OCI-LY3 (cell line): Measurements from ENCODE around the gene CD63.

ENCODE experiments used
- H2AFZ ChIP-seq: fragments of 200-600, 300-600 bp; shearing (Covaris generic); 2 replicates; pipeline ENCODE4 v1.6.0; 2014; ENCODE audit warnings: antibody characterized with exemption, low read depth, low read length
- H3K27ac ChIP-seq: fragments of 200-600, 300-600 bp; sonication (generic); 2 replicates; pipeline ENCODE4 v1.5.1; 2014; ENCODE audit warnings: mild to moderate bottlenecking, low read length, moderate library complexity, mixed read lengths
- H3K27me3 ChIP-seq: fragments of 200-600, 300-600 bp; sonication (generic); 2 replicates; pipeline ENCODE4 v1.6.1; 2014; ENCODE audit warnings: low read depth, low read length, mixed read lengths
- H3K36me3 ChIP-seq: fragments of 200-600, 300-600 bp; sonication (generic); replicated peaks from 2 replicates; pipeline ENCODE3; 2014; ENCODE audit warnings: low read depth, low read length, mixed read lengths
- H3K4me1 ChIP-seq: fragments of 300-600, 200-600 bp; sonication (generic); 2 replicates; pipeline ENCODE4 v1.6.1; 2014; ENCODE audit warnings: low read length, mixed read lengths
- H3K4me2 ChIP-seq: fragments of 200-600, 300-600 bp; sonication (generic); 2 replicates; pipeline ENCODE4 v1.6.1; 2014; ENCODE audit warnings: low read length, mixed read lengths
- H3K4me3 ChIP-seq: fragments of 300-600, 200-600 bp; sonication (generic); 2 replicates; pipeline ENCODE4 v1.5.1; 2014; ENCODE audit warnings: antibody characterized with exemption, mild to moderate bottlenecking, low read length, moderate library complexity
- H3K79me2 ChIP-seq: fragments of 300-600, 200-600 bp; shearing (Covaris generic); 2 replicates; pipeline ENCODE4 v1.6.1; 2014; ENCODE audit warnings: mild to moderate bottlenecking, low read length, mixed read lengths
- H3K9ac ChIP-seq: fragments of 300-600, 200-600 bp; shearing (Covaris generic); 2 replicates; pipeline ENCODE4 v1.6.0; 2014; ENCODE audit warnings: mild to moderate bottlenecking, low read length, moderate library complexity
- H3K9me3 ChIP-seq: fragments of 200-600, 300-600 bp; shearing (Covaris generic); 2 replicates; pipeline ENCODE4 v1.6.1; 2014; ENCODE audit warnings: low read length, mixed read lengths; ENCODE audit not compliant: insufficient read depth
- H4K20me1 ChIP-seq: fragments of 200-600, 300-600 bp; sonication (generic); 2 replicates; pipeline ENCODE4 v1.6.1; 2016; ENCODE audit warnings: low read length, mixed read lengths; ENCODE audit not compliant: insufficient read depth
- EZH2phosphoT487 ChIP-seq: fragments of 200-600 bp; shearing (Covaris generic); IDR thresholded peaks from 2 replicates; pipeline ENCODE4 v1.6.1; 2018; ENCODE audit warnings: antibody characterized with exemption, mixed run types, low read depth
- TF ChIP-seq, protein P1 (sequence below): fragments of 200-600, 300-600 bp; sonication (generic); IDR thresholded peaks from 2 replicates; pipeline ENCODE4 v1.5.1; 2014; ENCODE audit warnings: antibody characterized with exemption, low read length, low read depth

Gene CD63

DNA sequence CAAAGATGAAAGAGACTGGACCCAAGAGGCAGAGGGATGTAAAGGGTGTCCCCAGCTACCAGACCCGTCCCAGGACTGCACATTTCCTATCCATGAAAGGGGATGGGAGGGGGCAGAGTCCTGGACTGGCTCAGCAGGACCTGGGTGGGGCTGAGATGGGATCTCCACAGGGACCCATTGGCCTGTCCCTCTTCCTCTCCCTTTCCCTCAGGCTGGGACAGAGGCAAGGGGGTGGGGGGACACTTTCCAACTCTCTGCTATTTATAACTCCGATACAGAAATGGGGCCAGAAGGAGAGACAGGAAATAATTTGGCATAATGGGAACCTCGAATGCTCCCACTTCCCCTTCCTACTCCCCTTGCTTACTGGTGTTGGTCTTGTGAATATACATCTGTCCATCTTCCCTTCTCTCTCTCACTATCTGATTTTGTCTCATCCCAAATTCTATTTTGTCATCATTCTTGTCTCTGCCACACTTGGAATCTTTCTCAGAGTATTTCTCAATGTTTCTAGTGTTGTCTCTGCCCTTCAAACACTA is 20.0 kb downstream of the CD63 start:
- Histone ChIP-seq H3K27me3 (peaks cover 25% of the 10 kb centered on the region), H3K9me3 (no peaks in the 10 kb centered on the region), H4K20me1 (no peaks in the 10 kb centered on the region), H3K9ac (no peak overlapping the region), H3K27ac (no peak overlapping the region), H3K36me3 (no peaks in the 10 kb centered on the region), H3K4me3 (peak overlapping the region; percentile 74; the same call in 1 of the 2 replicates), H2AFZ (peak overlapping the region; percentile 71; the same call in 1 of the 2 replicates), H3K4me1 (peaks cover 17% of the 10 kb centered on the region), H3K79me2 (no peaks in the 10 kb centered on the region), H3K4me2 (peak overlapping the region; percentile 43)
- no peak for TF ChIP-seq EZH2phosphoT487
- TF ChIP-seq, protein P1, sequence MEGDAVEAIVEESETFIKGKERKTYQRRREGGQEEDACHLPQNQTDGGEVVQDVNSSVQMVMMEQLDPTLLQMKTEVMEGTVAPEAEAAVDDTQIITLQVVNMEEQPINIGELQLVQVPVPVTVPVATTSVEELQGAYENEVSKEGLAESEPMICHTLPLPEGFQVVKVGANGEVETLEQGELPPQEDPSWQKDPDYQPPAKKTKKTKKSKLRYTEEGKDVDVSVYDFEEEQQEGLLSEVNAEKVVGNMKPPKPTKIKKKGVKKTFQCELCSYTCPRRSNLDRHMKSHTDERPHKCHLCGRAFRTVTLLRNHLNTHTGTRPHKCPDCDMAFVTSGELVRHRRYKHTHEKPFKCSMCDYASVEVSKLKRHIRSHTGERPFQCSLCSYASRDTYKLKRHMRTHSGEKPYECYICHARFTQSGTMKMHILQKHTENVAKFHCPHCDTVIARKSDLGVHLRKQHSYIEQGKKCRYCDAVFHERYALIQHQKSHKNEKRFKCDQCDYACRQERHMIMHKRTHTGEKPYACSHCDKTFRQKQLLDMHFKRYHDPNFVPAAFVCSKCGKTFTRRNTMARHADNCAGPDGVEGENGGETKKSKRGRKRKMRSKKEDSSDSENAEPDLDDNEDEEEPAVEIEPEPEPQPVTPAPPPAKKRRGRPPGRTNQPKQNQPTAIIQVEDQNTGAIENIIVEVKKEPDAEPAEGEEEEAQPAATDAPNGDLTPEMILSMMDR: no peak

DNA sequence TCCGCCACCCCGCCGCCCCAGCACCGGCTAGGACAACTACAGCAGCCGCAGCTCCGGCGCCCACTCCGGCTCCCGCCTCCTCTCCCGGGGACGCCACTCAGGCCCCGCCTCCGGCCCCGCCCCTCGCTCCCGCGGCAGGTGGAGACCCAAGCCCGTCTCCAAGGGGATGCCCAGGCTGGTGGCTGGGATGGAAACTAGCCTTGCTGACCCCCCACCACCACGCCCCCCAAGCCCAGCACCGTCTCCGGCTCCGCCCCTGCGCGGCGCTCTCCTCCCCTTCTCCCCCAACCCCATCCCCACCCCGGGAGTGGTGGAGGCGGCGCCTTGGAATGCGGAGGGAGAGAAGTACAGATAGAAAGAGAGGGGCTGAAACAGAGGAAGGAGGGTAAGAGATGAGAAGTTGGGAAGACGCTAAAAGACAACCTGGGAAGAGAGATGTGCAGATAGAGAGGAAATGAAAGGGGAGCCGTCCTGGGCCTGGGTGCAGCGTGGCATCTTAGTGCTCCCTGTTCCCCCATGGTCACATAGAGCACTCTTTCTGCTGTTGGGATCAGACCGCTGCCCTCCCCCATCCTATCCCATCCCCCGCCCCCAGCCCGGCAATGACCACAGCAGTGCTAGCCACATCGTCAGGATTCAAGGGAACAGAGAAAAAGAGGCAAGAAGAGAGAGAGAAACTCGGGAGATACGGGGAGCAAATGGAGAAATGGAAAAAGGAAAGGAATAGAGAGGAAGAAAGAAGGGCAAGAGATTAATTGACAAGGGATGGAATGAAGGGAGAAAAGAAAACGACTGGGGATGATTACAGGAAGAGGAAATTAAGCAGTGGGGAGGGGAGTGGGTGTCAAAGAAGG is 20.7 kb downstream of the CD63 start, which contains the start of gene ITGA7:
Gene ITGA7, minus strand, starts transcription at position 64 of the 854 bp plus-strand sequence. CDS start 222 bp downstream, outside the sequence.
- peak within 1 kb of the TSS; percentile 74 for H3K4me3 ChIP-seq
- H3K9ac ChIP-seq: no peak within 1 kb of the TSS
- no peaks in the 10 kb centered on the region for H3K79me2 ChIP-seq
- H2AFZ ChIP-seq: peak within 1 kb of the TSS; percentile 71; the same call in 1 of the 2 replicates
- H3K4me2 ChIP-seq: peak within 1 kb of the TSS; percentile 43
- TF ChIP-seq, protein P1: no peak
- TF ChIP-seq EZH2phosphoT487: no peak
- no peaks in the 10 kb centered on the region for H3K9me3 ChIP-seq
- peaks cover 17% of the 10 kb centered on the region for H3K4me1 ChIP-seq
- H3K27me3 ChIP-seq: peaks cover 25% of the 10 kb centered on the region
- no peaks in the 10 kb centered on the region for H3K36me3 ChIP-seq
- H4K20me1 ChIP-seq: no peaks in the 10 kb centered on the region
- no peak within 1 kb of the TSS for H3K27ac ChIP-seq

DNA sequence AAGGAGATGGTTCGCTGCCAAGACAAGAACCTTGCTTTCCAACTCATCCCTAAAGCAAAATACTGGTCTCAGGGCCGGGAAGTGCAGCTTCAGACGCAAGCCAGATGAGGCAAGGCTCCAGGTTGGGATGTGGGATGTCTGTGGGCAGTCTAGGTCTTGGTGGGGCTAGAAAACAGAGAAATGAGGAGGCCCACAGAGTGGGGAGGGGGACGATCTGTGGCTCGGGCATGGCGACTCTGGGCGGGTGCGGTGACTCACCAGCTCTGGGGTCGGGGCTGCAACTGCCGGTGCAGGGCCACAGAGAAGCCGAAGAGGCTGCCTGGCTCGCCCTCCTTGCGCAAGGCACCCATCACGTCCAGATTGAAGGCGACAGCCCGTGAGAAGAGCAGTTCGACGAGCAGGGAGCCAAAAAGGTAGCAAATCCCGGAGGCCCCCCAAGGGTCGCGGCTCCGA is 21.6 kb downstream of the CD63 start:
- no peak overlapping the region for H3K9ac ChIP-seq
- H3K4me1 ChIP-seq: peaks cover 17% of the 10 kb centered on the region
- no peaks in the 10 kb centered on the region for H3K79me2 ChIP-seq
- no peak overlapping the region for H3K4me3 ChIP-seq
- H3K4me2 ChIP-seq: no peak overlapping the region
- TF ChIP-seq EZH2phosphoT487: no peak
- TF ChIP-seq, protein P1: no peak
- no peak overlapping the region for H2AFZ ChIP-seq
- H3K36me3 ChIP-seq: no peaks in the 10 kb centered on the region
- no peaks in the 10 kb centered on the region for H3K9me3 ChIP-seq
- H3K27ac ChIP-seq: no peak overlapping the region
- H3K27me3 ChIP-seq: peaks cover 25% of the 10 kb centered on the region
- H4K20me1 ChIP-seq: no peaks in the 10 kb centered on the region

DNA sequence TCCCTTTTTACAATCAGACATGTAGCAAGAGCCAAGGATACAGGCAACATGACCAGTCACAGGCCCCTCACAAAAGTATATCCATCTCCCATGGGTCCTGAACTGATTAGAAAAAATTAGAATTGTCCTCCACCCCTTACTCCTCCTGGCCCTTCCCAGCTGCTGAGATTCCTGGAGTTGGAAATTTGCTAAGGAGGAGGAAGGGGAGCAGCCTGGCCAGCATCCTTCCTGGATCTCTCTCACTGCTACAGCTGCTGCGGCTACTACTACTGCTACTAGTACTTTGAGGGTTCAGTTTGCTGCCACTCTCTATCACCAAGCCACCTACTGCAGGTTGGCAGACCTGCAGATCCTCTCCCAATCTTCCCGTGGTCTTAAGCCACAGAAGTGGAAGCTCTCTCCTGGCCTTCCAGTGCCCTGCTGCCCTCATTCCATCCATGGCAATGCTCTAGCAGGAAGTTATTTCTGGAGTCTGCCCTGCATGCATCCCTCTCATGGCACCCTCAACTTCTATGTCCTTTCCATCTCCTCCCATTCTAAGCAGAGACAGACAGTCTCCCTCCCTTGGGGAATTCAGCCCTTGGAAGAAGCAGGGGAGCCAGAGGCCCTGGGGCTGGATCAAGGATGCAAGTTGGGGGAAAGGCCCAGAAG is 22.1 kb downstream of the CD63 start:
- Histone ChIP-seq H3K79me2 (no peaks in the 10 kb centered on the region), H4K20me1 (no peaks in the 10 kb centered on the region), H3K27ac (no peak overlapping the region), H3K36me3 (no peaks in the 10 kb centered on the region), H3K9ac (no peak overlapping the region), H3K27me3 (peaks cover 23% of the 10 kb centered on the region), H3K4me1 (peaks cover 17% of the 10 kb centered on the region), H3K4me3 (no peak overlapping the region), H3K4me2 (no peak overlapping the region), H3K9me3 (no peaks in the 10 kb centered on the region), H2AFZ (no peak overlapping the region)
- TF ChIP-seq EZH2phosphoT487: no peak
- TF ChIP-seq, protein P1: no peak
